Endodermal cell (in vitro differentiated cells): ENCODE results near the gene EBP. TPM values are rescaled to one million over a fixed set of nuclear protein-coding genes. Genes with fewer than 3 reads are reported as not detected.

Experiments used
- DNase-seq: peaks from one replicate; pipeline ENCODE4 v3.0.0-alpha.2; 2017
- H3K27ac ChIP-seq: 2 replicates; pipeline ENCODE4 v1.5.1; 2013; ENCODE audit warnings: mild to moderate bottlenecking, low read depth, low read length, moderate library complexity
- H3K27me3 ChIP-seq: 2 replicates; pipeline ENCODE4 v1.6.1; 2013; ENCODE audit warnings: mild to moderate bottlenecking, low read length, moderate library complexity; ENCODE audit not compliant: insufficient read depth, control insufficient read depth, poor library complexity, severe bottlenecking
- H3K36me3 ChIP-seq: 2 replicates; pipeline ENCODE4 v1.7.0; 2013; ENCODE audit warnings: mild to moderate bottlenecking, low read length, moderate library complexity; ENCODE audit not compliant: control insufficient read depth, insufficient read depth
- H3K4me1 ChIP-seq: one replicate; pipeline ENCODE4 v1.7.0; 2013; ENCODE audit warnings: low read length; ENCODE audit not compliant: control insufficient read depth, insufficient read depth
- H3K4me3 ChIP-seq: 2 replicates; pipeline ENCODE4 v1.5.1; 2013; ENCODE audit warnings: mild to moderate bottlenecking, low read length, moderate library complexity
- H3K9ac ChIP-seq: 2 replicates; pipeline ENCODE4 v1.6.1; 2013; ENCODE audit warnings: mild to moderate bottlenecking, low read length, moderate library complexity; ENCODE audit not compliant: poor library complexity, severe bottlenecking; ENCODE audit errors: extremely low read depth
- H3K9me3 ChIP-seq: 2 replicates; pipeline ENCODE4 v1.6.1; 2013; ENCODE audit warnings: mild to moderate bottlenecking, low read length, moderate library complexity; ENCODE audit not compliant: control insufficient read depth
- H3K27ac Mint-ChIP-seq: 2 replicates; pipeline ENCODE4 v1.8.0; 2020; ENCODE audit warnings: mixed read lengths
- H3K27me3 Mint-ChIP-seq: 2 replicates; pipeline ENCODE4 v1.8.0; 2021; ENCODE audit warnings: mild to moderate bottlenecking, mixed read lengths; ENCODE audit not compliant: insufficient read depth
- H3K36me3 Mint-ChIP-seq: 2 replicates; pipeline ENCODE4 v1.8.0; 2020; ENCODE audit warnings: low read depth, mixed read lengths
- H3K4me1 Mint-ChIP-seq: 2 replicates; pipeline ENCODE4 v1.8.0; 2020; ENCODE audit warnings: mixed read lengths
- H3K4me3 Mint-ChIP-seq: 2 replicates; pipeline ENCODE4 v1.8.0; 2020; ENCODE audit warnings: mild to moderate bottlenecking, moderate library complexity, mixed read lengths
- H3K9me3 Mint-ChIP-seq: 2 replicates; pipeline ENCODE4 v1.8.0; 2020; ENCODE audit warnings: mild to moderate bottlenecking, mixed read lengths
- WGBS, 2 experiments: methylation state at CpG; one replicate each; pipeline versions ENCODE4 v1.1.5 to v1.1.7; 2013; ENCODE audit warnings: missing lambda C conversion rate in 2 of 2, mixed read lengths in 1 of 2; ENCODE audit not compliant: insufficient coverage in 1 of 2, insufficient read length in 1 of 2; 5-methylcytosine and 5-hydroxymethylcytosine counted together
- total RNA-seq, 2 donors: library from RNA; stranded (reverse); fragmentation: NEBNext Ultra II Directional in 1 of 2; extraction: Animal tissue kit (Norgen Biotek cat#: 25700) in 1 of 2; gene quantifications; 2 replicates in 1 of 2; 3 replicates in 1 of 2; pipeline ENCODE4 v1.2.1, GENCODE V29; 2021
- TF ChIP-seq, protein P1 (sequence below): fragments of 200-600 bp; sonication (generic); conservative IDR thresholded peaks from 2 replicates; pipeline ENCODE4 v1.5.0; 2021; ENCODE audit warnings: antibody characterized with exemption, mild to moderate bottlenecking

The EBP gene
- total RNA-seq, 2 donors from 2014 or later: 105 to 119 TPM

GRCh38 chrX:48472851-48473703 is 48.5 kb upstream of the EBP start:
- H3K27ac ChIP-seq: peak overlapping the region; percentile 61
- TF ChIP-seq, protein P1, sequence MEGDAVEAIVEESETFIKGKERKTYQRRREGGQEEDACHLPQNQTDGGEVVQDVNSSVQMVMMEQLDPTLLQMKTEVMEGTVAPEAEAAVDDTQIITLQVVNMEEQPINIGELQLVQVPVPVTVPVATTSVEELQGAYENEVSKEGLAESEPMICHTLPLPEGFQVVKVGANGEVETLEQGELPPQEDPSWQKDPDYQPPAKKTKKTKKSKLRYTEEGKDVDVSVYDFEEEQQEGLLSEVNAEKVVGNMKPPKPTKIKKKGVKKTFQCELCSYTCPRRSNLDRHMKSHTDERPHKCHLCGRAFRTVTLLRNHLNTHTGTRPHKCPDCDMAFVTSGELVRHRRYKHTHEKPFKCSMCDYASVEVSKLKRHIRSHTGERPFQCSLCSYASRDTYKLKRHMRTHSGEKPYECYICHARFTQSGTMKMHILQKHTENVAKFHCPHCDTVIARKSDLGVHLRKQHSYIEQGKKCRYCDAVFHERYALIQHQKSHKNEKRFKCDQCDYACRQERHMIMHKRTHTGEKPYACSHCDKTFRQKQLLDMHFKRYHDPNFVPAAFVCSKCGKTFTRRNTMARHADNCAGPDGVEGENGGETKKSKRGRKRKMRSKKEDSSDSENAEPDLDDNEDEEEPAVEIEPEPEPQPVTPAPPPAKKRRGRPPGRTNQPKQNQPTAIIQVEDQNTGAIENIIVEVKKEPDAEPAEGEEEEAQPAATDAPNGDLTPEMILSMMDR: no peak

GRCh38 chrX:48473704-48473990 is 48.0 kb upstream of the EBP start:
- Histone ChIP-seq H3K27me3 (no peaks in the 10 kb centered on the region), H3K27ac (no peak overlapping the region), H3K9me3 (no peaks in the 10 kb centered on the region), H3K4me1 (peaks cover 8% of the 10 kb centered on the region), H3K4me3 (no peak overlapping the region), H3K9ac (peak overlapping the region; percentile 26), H3K36me3 (no peaks in the 10 kb centered on the region)
- Mint-ChIP-seq H3K27ac (peak overlapping the region; percentile 61), H3K27me3 (no peaks in the 10 kb centered on the region), H3K4me3 (no peak overlapping the region), H3K36me3 (peaks cover 10% of the 10 kb centered on the region), H3K4me1 (peaks cover 28% of the 10 kb centered on the region), H3K9me3 (peaks cover 84% of the 10 kb centered on the region)
- 50 to 53% methylated on average over 2 to 9 of the region's 9 CpGs for WGBS, 2 experiments
- peak; percentile 56 for DNase-seq
- TF ChIP-seq, protein P1: no peak

More at GRCh38 chrX:48472851-48473703, 48.5 kb upstream of the EBP start:
- H3K4me1 ChIP-seq: peaks cover 8% of the 10 kb centered on the region
- peaks cover 28% of the 10 kb centered on the region for H3K4me1 Mint-ChIP-seq
- peak overlapping the region; percentile 61 for H3K27ac Mint-ChIP-seq
- DNase-seq: peak; percentile 65
- no peaks in the 10 kb centered on the region for H3K36me3 ChIP-seq
- H3K9me3 ChIP-seq: no peaks in the 10 kb centered on the region
- 40 to 59% methylated on average over 5 to 12 of the region's 12 CpGs for WGBS, 2 experiments
- H3K9me3 Mint-ChIP-seq: peaks cover 84% of the 10 kb centered on the region
- H3K4me3 ChIP-seq: no peak overlapping the region
- peak overlapping the region; percentile 26 for H3K9ac ChIP-seq
- H3K27me3 ChIP-seq: no peaks in the 10 kb centered on the region
- no peaks in the 10 kb centered on the region for H3K27me3 Mint-ChIP-seq
- H3K36me3 Mint-ChIP-seq: peaks cover 5% of the 10 kb centered on the region
- H3K4me3 Mint-ChIP-seq: no peak overlapping the region

DNA sequence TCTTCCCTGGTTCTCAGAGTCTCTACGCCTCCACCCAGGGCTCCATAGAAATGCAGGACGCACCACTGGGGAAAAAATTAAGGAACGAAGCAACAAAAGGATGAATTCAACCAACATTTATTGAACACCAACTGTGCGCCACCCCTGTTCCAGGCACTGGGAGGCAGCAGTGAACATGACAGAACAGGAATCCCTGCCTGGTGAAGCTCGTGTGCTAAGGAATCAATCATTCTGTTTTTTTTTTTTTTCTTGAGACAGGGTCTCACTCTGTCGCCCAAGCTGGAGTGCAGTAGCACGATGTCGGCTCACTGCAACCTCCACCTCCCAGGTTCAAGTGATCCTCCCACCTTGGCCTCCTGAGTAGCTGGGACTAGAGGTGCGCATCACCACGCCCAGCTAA is 47.5 kb upstream of the EBP start:
- H3K9me3 Mint-ChIP-seq: peaks cover 84% of the 10 kb centered on the region
- 59 to 68% methylated on average over 7 to 10 of the region's 10 CpGs for WGBS, 2 experiments
- H3K27ac ChIP-seq: no peak overlapping the region
- peak overlapping the region; percentile 68 for H3K27ac Mint-ChIP-seq
- H3K9me3 ChIP-seq: no peaks in the 10 kb centered on the region
- H3K4me1 ChIP-seq: peaks cover 8% of the 10 kb centered on the region
- H3K36me3 Mint-ChIP-seq: peaks cover 13% of the 10 kb centered on the region
- H3K27me3 ChIP-seq: no peaks in the 10 kb centered on the region
- H3K27me3 Mint-ChIP-seq: no peaks in the 10 kb centered on the region
- TF ChIP-seq, protein P1: peak; percentile 62
- peaks cover 2% of the 10 kb centered on the region for H3K36me3 ChIP-seq
- DNase-seq: no peak
- H3K4me3 Mint-ChIP-seq: no peak overlapping the region
- H3K9ac ChIP-seq: no peak overlapping the region
- H3K4me3 ChIP-seq: no peak overlapping the region
- peaks cover 28% of the 10 kb centered on the region for H3K4me1 Mint-ChIP-seq
